AG10803 (cell line): ENCODE results near the gene RITA1.

Experiments used
- DNase-seq: peaks from one replicate; pipeline ENCODE4 v3.0.0; 2010; ENCODE audit warnings: low read depth
- H3K4me3 ChIP-seq: 2 replicates; pipeline ENCODE4 v1.5.1; 2011; ENCODE audit warnings: mild to moderate bottlenecking, low read length, control low read depth
- TF ChIP-seq, protein P1 (sequence below): conservative IDR thresholded peaks from 2 replicates; pipeline ENCODE4 v1.5.1; 2011; ENCODE audit warnings: mild to moderate bottlenecking, low read length, control low read depth, inconsistent platforms

RITA1 gene

DNA sequence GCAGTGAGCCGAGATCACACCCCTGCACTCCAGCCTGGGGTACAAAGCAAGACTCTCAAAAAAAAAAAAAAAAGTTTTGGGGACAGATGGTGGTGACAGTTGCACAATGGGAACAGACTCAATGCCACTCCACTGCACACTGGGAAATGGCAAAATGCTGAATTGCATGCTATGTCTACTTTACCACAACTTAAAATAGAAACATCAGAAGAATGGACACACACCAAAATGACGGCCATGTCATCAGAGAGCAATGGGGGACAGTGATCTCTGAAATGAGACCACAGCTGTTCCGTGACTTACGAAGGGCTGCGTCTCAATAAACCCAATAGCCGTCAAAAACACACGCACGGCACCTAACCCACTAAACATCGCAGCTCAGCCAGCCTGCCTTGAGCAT, 14.0 kb upstream of the RITA1 start:
- no peak overlapping the region for H3K4me3 ChIP-seq
- TF ChIP-seq, protein P1, sequence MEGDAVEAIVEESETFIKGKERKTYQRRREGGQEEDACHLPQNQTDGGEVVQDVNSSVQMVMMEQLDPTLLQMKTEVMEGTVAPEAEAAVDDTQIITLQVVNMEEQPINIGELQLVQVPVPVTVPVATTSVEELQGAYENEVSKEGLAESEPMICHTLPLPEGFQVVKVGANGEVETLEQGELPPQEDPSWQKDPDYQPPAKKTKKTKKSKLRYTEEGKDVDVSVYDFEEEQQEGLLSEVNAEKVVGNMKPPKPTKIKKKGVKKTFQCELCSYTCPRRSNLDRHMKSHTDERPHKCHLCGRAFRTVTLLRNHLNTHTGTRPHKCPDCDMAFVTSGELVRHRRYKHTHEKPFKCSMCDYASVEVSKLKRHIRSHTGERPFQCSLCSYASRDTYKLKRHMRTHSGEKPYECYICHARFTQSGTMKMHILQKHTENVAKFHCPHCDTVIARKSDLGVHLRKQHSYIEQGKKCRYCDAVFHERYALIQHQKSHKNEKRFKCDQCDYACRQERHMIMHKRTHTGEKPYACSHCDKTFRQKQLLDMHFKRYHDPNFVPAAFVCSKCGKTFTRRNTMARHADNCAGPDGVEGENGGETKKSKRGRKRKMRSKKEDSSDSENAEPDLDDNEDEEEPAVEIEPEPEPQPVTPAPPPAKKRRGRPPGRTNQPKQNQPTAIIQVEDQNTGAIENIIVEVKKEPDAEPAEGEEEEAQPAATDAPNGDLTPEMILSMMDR: no peak
- DNase-seq: no peak

DNA sequence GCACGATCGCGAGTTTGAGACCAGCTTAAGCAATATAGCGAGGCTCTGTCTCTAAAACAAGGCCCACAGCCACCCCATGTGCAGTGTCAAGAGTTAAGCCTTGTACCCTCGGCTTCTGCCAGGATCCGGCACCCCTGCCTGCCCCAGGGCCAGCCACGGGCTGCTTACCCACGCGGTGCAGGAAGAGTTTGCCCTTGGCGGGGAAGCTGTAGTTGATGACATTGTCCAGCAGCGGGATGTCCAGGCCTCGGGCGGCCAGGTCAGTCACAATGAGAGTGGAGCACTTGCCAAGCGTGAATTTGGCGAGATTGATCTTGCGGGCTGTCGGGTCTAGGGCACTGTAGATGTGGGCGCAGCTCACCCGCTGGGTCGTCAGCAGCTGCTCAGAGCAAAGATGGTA, 13.3 kb upstream of the RITA1 start:
- no peak overlapping the region for H3K4me3 ChIP-seq
- no peak for DNase-seq
- TF ChIP-seq, protein P1: no peak

DNA sequence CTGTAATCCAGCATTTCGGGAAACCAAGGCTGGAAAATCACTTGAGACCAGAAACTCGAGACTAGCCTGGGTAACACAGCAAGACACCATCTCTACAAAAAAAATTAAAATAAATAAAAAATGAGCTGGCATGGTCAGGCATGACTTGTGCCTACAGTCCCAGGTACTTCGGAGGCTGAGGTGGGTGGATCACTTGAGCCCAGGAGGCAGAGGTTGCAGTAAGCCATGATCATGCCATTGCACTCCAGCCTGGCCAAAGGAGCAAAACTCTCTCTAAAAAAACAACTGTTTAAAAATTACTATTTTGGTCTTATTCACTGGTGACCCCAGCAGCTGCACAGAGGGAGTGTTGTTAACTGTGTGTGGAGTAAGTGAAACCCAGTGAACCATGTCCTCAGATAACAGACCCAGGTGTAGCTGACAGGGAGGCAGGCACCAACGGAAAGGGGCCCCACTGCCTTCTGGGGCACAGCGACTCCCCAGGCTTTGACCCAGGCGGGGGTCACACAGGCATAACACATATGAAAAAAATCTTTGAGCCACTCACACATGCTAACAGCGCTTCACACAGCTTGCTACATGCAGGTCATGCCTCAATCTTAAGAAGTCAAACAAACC, 12.3 kb upstream of the RITA1 start:
- DNase-seq: no peak
- TF ChIP-seq, protein P1: no peak
- H3K4me3 ChIP-seq: no peak overlapping the region

DNA sequence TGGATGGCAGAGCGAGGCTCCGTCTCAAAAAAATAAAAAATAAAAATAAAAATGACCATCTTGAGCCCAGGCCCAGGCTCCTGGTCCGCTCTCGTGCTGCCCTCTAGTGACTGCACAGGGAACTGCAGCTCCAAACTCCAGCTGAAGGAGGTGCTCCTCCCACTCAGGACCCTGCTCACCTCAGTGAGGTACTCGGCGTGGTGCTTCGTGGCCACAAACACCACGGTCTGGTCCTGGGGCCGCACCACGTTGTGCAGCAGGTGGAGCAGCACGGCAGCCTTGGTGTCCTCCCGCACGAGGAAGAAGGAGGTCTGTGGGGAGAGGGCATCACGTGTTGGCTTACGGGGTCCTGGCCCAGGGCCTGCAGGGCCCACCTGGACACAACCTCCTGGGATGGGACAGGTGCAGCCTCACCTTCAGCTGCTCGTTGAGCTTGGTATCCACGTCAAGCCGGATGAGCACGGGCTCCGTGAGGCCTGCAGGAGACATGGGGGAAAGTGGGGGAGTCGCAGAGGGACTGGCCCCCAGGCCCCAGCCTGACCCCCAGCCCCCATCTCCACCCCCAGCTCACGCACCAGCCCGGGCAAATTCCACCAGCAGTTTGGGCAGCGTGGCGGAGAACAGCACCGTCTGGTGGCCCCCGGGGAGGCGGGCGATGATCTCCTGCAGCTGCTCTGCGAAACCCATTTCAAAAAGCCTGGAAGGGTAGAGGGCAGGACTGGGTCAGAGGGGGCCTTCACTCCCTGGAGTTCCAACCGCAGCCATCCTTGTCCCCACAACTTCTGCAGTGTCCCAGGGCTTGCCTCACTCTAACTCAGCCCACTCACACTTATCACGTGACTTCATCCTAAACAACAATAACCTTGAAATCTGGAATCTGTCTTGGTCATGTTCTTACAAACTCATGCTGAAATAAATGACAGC, 10.8 kb upstream of the RITA1 start:
- TF ChIP-seq, protein P1: peak; percentile 95
- no peak overlapping the region for H3K4me3 ChIP-seq
- DNase-seq: peak; percentile 54

DNA sequence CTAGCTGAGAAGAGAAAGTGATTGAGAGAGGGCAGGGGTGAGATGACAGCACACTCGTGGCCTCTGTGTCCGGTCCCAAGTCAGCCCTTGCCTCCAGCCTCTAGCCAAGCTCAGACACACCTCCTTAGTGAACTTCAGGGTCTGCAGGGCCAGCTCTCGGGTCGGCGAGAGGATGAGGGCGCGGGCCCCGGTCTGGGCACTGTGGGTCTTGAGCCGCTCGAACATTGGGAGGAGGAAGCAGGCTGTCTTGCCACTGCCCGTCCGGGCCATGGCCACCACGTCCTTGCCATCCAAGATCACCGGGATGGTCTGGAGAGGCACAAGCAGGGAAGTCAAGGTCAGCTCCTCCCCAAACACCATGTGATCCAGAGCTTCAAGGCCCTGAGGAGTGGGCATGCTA, 6.5 kb upstream of the RITA1 start:
- no peak for DNase-seq
- no peak overlapping the region for H3K4me3 ChIP-seq
- TF ChIP-seq, protein P1: no peak

DNA sequence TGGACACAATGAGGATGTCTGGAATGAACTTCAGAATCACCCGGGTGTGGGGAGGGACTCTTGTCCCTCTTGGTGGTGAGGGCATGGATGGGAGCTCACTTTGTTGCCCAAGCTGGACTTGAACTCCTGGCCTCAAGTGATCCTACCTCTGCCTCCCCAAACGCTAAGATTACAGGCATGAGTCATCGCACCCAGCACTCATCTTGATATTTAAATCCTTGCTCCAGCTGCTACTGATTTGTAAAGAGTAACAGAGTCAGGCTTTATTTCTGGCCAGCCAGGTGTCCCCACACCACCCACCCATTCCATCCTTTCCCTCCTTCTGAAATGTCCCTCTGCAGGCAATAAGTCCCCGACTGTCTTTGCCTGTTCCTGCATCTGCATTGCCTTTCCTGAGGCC, 5.2 kb upstream of the RITA1 start:
- no peak overlapping the region for H3K4me3 ChIP-seq
- TF ChIP-seq, protein P1: no peak
- no peak for DNase-seq

DNA sequence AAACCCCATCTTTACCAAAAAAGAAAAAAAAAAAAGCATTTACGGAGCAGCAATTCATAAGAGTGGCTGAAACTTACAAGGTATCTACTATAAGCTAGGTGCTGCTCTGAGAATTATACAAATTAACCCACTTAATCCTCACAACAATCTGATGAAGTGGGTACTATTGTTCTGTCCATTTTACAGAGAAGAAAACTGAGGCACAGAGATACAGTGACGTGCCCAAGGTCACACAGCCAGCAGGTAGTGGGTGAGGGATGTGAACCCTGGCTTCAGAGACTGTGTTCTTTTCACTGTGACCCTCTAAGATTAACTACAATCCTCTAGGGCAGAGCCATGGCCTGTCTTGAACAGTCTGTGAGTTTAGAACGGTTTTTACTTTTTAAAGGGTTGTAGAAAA, 3.5 kb upstream of the RITA1 start:
- no peak for DNase-seq
- H3K4me3 ChIP-seq: no peak overlapping the region
- TF ChIP-seq, protein P1: no peak
